ENCODE measurements around the gene PRKCA. TPM values are rescaled to one million over a fixed set of nuclear protein-coding genes. Genes with fewer than 3 reads are reported as not detected.

Gene PRKCA
- total RNA-seq, 1 experiment from 2014 or later: 29.5 TPM

DNA sequence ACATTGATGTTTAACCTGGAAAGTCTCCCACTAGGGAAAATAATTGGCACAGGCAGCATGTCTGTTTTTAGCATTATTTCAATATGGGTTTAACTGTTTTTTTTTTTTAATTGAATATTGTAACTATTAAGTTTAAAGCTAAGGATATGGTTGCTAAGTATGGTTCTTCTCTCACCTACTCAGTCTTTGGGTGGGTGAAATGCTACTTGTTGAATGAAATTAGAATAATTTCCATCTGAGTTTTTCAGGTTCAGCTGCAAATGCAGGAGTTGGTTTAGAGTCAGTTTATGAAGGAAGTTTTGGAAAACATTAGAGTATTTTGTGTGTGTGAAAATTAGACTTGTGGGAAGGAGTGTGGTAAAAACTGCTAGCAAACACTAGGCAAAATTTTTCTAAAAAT lies 93.5 kb downstream of the PRKCA start:
- H3K4me1 Mint-ChIP-seq: peaks cover 10% of the 10 kb centered on the region
- DNase-seq (ENCODE audit: low spot score): no peak
- no peak for ATAC-seq
- no peak overlapping the region for H3K27ac Mint-ChIP-seq
- ChIA-PET CTCF (no interaction called here), POLR2A (no interaction called here)
- H3K27me3 Mint-ChIP-seq (ENCODE audit: low read depth): no peaks in the 10 kb centered on the region
- no peaks in the 10 kb centered on the region for H3K36me3 Mint-ChIP-seq
- H3K9me3 Mint-ChIP-seq: peaks cover 2% of the 10 kb centered on the region; the same call in 1 of the 2 replicates
- H3K4me3 Mint-ChIP-seq: no peak overlapping the region
- TF ChIP-seq ERG (CRISPR knock-in tag; IDR thresholded peaks at IDR 0.05) (no peak), MYBL2 (CRISPR knock-in tag; IDR thresholded peaks at IDR 0.05) (no peak), SMAD3 (CRISPR knock-in tag; IDR thresholded peaks at IDR 0.05; ENCODE audit: borderline replicate concordance) (no peak), ZNF232 (CRISPR knock-in tag; IDR thresholded peaks at IDR 0.05) (no peak), TCF7 (CRISPR knock-in tag; IDR thresholded peaks at IDR 0.05; ENCODE audit: low read depth) (no peak), E2F5 (CRISPR knock-in tag; IDR thresholded peaks at IDR 0.05) (no peak), ZNF423 (CRISPR knock-in tag; IDR thresholded peaks at IDR 0.05) (no peak), NFATC4 (CRISPR knock-in tag; IDR thresholded peaks at IDR 0.05) (no peak)

DNA sequence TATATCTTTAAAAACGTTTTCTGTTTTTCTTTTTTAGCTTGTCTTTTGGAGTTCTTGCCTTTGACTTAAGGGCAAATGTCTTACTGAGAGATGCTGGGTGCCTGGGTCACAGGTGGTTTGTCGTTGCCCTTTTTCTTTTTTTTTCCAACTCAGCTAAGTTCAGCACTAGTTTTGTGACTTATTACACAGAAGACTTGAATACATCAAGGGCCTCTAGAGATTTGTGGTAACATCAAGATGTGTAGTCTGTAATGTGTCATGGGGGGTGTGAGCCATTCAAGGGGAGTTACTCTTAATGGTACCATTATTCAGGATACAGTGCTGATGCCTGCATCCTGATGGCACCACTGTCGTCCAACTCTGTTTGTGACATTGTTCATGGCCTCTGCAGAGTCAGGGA lies 95.1 kb downstream of the PRKCA start:
- TF ChIP-seq JUN (CRISPR knock-in tag; IDR thresholded peaks at IDR 0.05): no peak
- TF ChIP-seq, protein P1, sequence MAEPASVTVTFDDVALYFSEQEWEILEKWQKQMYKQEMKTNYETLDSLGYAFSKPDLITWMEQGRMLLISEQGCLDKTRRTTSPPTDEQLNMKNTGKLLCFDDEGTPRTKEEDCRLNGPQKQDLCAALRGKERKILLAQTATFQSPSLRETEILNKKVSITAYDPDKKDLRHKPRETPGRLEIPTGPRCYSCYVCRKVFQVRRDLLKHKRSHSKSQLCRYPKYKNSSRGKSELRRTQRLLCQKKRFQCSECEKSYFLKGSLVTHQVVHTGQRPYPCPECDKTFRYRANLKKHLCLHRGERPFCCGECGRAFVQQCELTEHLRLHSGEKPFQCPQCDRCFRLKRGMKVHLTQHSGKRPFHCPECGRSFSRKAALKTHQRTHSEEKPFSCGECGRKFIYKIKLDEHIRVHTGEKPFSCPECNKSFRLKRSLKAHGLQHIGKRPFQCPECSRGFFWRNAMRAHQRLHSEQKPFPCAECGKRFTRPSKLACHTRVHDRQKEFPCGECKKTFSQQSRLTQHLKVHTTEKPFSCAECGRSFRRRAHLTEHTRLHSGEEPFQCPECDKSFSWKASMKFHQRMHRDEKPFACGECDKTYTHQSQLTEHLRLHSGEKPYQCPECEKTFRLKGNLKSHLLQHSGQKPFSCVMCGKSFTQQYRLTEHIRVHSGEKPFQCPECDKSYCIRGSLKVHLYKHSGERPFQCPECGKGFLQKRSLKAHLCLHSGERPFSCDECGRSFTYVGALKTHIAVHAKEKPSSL (CRISPR knock-in tag; conservative IDR thresholded peaks at IDR 0.05): no peak
- no peak for TF ChIP-seq NFATC4 (CRISPR knock-in tag; IDR thresholded peaks at IDR 0.05)
- TF ChIP-seq OVOL2 (CRISPR knock-in tag; IDR thresholded peaks at IDR 0.05; ENCODE audit: borderline replicate concordance): no peak
- no peak for TF ChIP-seq CBFB (CRISPR knock-in tag; IDR thresholded peaks at IDR 0.05; ENCODE audit: low read depth)
- no peak for TF ChIP-seq GRHL2 (CRISPR knock-in tag; IDR thresholded peaks at IDR 0.05; ENCODE audit: insufficient replicate concordance, severe bottlenecking)
- TF ChIP-seq RORB (CRISPR knock-in tag; IDR thresholded peaks at IDR 0.05): no peak
- Mint-ChIP-seq H3K36me3 (no peaks in the 10 kb centered on the region), H3K27me3 (ENCODE audit: low read depth) (no peaks in the 10 kb centered on the region), H3K4me1 (peaks cover 4% of the 10 kb centered on the region), H3K27ac (no peak overlapping the region), H3K9me3 (peaks cover 11% of the 10 kb centered on the region), H3K4me3 (no peak overlapping the region)
- no peak for DNase-seq (ENCODE audit: low spot score)
- no peak for ATAC-seq
- ChIA-PET POLR2A (no interaction called here), CTCF (no interaction called here)

DNA sequence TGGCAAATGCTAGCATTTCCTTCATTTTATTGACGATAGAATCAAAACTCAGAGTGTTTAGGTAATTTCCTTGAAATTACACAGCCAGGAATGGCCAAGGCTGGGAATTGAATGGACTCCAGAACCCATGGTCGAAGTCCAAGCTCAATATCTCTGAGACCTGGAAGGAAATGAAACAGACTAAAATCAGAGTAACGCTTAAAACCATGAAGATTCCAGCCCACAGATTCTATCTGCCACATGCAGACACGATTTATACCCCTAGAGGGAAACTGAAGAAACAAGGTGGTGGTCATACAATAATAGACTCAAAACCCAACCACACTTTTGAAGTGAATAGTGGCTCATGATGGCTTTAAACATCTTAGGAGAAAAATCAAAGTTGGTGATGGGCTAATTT lies 95.6 kb downstream of the PRKCA start:
- H3K4me1 Mint-ChIP-seq: peaks cover 3% of the 10 kb centered on the region
- no peaks in the 10 kb centered on the region for H3K27me3 Mint-ChIP-seq (ENCODE audit: low read depth)
- peaks cover 11% of the 10 kb centered on the region for H3K9me3 Mint-ChIP-seq
- ChIA-PET POLR2A (no interaction called here), CTCF (no interaction called here)
- ATAC-seq (no peak), DNase-seq (ENCODE audit: low spot score) (no peak)
- H3K4me3 Mint-ChIP-seq: no peak overlapping the region
- TF ChIP-seq PRRX2 (CRISPR knock-in tag; IDR thresholded peaks at IDR 0.05): no peak
- TF ChIP-seq, protein P2, sequence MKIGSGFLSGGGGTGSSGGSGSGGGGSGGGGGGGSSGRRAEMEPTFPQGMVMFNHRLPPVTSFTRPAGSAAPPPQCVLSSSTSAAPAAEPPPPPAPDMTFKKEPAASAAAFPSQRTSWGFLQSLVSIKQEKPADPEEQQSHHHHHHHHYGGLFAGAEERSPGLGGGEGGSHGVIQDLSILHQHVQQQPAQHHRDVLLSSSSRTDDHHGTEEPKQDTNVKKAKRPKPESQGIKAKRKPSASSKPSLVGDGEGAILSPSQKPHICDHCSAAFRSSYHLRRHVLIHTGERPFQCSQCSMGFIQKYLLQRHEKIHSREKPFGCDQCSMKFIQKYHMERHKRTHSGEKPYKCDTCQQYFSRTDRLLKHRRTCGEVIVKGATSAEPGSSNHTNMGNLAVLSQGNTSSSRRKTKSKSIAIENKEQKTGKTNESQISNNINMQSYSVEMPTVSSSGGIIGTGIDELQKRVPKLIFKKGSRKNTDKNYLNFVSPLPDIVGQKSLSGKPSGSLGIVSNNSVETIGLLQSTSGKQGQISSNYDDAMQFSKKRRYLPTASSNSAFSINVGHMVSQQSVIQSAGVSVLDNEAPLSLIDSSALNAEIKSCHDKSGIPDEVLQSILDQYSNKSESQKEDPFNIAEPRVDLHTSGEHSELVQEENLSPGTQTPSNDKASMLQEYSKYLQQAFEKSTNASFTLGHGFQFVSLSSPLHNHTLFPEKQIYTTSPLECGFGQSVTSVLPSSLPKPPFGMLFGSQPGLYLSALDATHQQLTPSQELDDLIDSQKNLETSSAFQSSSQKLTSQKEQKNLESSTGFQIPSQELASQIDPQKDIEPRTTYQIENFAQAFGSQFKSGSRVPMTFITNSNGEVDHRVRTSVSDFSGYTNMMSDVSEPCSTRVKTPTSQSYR (CRISPR knock-in tag; IDR thresholded peaks at IDR 0.05): no peak
- TF ChIP-seq, protein P3, sequence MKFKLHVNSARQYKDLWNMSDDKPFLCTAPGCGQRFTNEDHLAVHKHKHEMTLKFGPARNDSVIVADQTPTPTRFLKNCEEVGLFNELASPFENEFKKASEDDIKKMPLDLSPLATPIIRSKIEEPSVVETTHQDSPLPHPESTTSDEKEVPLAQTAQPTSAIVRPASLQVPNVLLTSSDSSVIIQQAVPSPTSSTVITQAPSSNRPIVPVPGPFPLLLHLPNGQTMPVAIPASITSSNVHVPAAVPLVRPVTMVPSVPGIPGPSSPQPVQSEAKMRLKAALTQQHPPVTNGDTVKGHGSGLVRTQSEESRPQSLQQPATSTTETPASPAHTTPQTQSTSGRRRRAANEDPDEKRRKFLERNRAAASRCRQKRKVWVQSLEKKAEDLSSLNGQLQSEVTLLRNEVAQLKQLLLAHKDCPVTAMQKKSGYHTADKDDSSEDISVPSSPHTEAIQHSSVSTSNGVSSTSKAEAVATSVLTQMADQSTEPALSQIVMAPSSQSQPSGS (CRISPR knock-in tag; IDR thresholded peaks at IDR 0.05; ENCODE audit: borderline replicate concordance, low read depth): no peak
- TF ChIP-seq ZSCAN18 (CRISPR knock-in tag; IDR thresholded peaks at IDR 0.05): no peak
- H3K36me3 Mint-ChIP-seq: no peaks in the 10 kb centered on the region
- H3K27ac Mint-ChIP-seq: no peak overlapping the region

Measured in WTC11 (cell line).